HepG2 (cell line): ENCODE data around the gene HSF4.

Experiments used
- ESRRA ChIP-seq: sonication (generic); formaldehyde crosslinking; IDR thresholded peaks from 2 replicates; pipeline ENCODE4 v1.5.1; 2020; ENCODE audit warnings: mild to moderate bottlenecking, low read depth, missing genetic modification reagents
- MTA1 ChIP-seq: sonication (generic); formaldehyde crosslinking; IDR thresholded peaks from 2 replicates; pipeline ENCODE4 v1.4.0; 2020; ENCODE audit warnings: missing genetic modification reagents, mild to moderate bottlenecking, borderline replicate concordance
- POLR2A ChIP-seq, 2 experiments: IDR thresholded peaks; 2 replicates each; pipeline ENCODE4 v1.6.1; 2011; ENCODE audit warnings: low read depth in 2 of 2, low read length in 2 of 2, mild to moderate bottlenecking in 1 of 2, moderate library complexity in 1 of 2; ENCODE audit not compliant: insufficient read depth in 1 of 2
- SAFB2 ChIP-seq: sonication (generic); formaldehyde crosslinking; IDR thresholded peaks from 2 replicates; pipeline ENCODE4 v1.5.1; 2020; ENCODE audit warnings: missing genetic modification reagents, low read depth, mild to moderate bottlenecking, borderline replicate concordance
- TMF1 ChIP-seq: sonication (generic); formaldehyde crosslinking; IDR thresholded peaks from 2 replicates; pipeline ENCODE4 v1.8.1; 2022; ENCODE audit warnings: low read depth, missing genetic modification reagents
- TF ChIP-seq, protein P1 (sequence below): sonication (generic); formaldehyde crosslinking; IDR thresholded peaks from 2 replicates; pipeline ENCODE4 v1.4.0; 2020; ENCODE audit warnings: mild to moderate bottlenecking, missing genetic modification reagents
- TF ChIP-seq, protein P2 (sequence below): sonication (generic); formaldehyde crosslinking; IDR thresholded peaks from 2 replicates; pipeline ENCODE4 v1.5.0; 2020; ENCODE audit warnings: mild to moderate bottlenecking, missing genetic modification reagents, moderate library complexity

DNA sequence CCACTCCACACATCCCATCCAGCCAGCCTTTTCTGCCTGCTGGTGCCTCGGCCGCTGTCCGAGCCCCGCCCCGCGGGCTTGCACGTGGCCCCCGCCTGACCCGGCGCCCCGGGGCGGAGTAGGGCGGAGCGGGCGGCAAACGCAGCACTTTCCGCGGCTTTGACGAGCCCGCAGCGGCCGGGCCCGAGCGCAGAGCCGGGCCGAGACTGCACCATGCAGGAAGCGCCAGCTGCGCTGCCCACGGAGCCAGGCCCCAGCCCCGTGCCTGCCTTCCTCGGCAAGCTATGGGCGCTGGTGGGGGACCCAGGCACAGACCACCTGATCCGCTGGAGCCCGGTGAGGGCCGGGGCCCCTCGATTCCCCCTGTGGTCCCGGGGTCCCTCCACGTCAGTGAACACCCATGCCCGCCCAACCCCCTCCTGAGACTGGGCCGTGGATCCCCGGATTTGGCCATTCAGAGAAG is at the start of gene HSF4:
- TF ChIP-seq TMF1 (peak; percentile 96), POLR2A (IDR thresholded peaks at IDR 0.05; ENCODE audit: insufficient read depth in 1 of 2, low read depth in 2 of 2, low read length in 2 of 2) (no peak), SAFB2 (CRISPR knock-in tag) (peak; percentile 97), MTA1 (CRISPR knock-in tag) (peak; percentile 85; the same call in 1 of the 2 replicates), ESRRA (CRISPR knock-in tag) (no peak)
- TF ChIP-seq, protein P1, sequence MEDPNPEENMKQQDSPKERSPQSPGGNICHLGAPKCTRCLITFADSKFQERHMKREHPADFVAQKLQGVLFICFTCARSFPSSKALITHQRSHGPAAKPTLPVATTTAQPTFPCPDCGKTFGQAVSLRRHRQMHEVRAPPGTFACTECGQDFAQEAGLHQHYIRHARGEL = peak; percentile 78; the same call in 1 of the 2 replicates
- TF ChIP-seq, protein P2, sequence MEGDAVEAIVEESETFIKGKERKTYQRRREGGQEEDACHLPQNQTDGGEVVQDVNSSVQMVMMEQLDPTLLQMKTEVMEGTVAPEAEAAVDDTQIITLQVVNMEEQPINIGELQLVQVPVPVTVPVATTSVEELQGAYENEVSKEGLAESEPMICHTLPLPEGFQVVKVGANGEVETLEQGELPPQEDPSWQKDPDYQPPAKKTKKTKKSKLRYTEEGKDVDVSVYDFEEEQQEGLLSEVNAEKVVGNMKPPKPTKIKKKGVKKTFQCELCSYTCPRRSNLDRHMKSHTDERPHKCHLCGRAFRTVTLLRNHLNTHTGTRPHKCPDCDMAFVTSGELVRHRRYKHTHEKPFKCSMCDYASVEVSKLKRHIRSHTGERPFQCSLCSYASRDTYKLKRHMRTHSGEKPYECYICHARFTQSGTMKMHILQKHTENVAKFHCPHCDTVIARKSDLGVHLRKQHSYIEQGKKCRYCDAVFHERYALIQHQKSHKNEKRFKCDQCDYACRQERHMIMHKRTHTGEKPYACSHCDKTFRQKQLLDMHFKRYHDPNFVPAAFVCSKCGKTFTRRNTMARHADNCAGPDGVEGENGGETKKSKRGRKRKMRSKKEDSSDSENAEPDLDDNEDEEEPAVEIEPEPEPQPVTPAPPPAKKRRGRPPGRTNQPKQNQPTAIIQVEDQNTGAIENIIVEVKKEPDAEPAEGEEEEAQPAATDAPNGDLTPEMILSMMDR (CRISPR knock-in tag) = peak; percentile 28; the same call in 1 of the 2 replicates
